ENCODE results near the gene HCFC1R1.

DNA sequence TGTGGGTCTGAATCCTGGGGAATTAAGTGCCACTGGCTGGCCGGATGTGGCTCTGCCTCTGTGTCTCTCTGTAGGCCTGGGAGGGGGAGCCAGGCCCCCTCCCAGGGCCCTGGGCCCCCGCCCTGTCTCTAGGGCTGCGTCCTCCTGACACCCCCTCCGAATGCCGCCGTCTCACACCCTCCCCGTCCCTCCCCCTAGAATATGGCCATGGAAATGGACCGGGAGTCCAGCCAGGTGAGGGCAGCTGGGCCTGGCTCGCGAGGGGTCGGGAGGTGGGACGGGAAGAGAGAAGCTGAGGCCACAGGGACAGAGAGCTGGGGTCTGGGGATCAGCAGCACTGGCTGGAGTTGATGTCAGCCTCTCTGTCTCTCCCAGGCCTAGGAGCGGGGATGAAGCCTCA, 27.4 kb downstream of the HCFC1R1 start:
- no peak for TF ChIP-seq POLR2A (IDR thresholded peaks at IDR 0.05)
- TF ChIP-seq, protein P1, sequence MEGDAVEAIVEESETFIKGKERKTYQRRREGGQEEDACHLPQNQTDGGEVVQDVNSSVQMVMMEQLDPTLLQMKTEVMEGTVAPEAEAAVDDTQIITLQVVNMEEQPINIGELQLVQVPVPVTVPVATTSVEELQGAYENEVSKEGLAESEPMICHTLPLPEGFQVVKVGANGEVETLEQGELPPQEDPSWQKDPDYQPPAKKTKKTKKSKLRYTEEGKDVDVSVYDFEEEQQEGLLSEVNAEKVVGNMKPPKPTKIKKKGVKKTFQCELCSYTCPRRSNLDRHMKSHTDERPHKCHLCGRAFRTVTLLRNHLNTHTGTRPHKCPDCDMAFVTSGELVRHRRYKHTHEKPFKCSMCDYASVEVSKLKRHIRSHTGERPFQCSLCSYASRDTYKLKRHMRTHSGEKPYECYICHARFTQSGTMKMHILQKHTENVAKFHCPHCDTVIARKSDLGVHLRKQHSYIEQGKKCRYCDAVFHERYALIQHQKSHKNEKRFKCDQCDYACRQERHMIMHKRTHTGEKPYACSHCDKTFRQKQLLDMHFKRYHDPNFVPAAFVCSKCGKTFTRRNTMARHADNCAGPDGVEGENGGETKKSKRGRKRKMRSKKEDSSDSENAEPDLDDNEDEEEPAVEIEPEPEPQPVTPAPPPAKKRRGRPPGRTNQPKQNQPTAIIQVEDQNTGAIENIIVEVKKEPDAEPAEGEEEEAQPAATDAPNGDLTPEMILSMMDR (IDR thresholded peaks at IDR 0.05): no peak
